Testis (tissue), 3 donors: ENCODE data around the gene TMEM175. TPM values are rescaled to one million over a fixed set of nuclear protein-coding genes. Genes with fewer than 3 reads are reported as not detected.

Experiments used
- DNase-seq: peaks from one replicate; pipeline ENCODE4 v3.0.0-alpha.2; 2019
- H3K27ac ChIP-seq, 2 donors: fragments of 200-600 bp; sonication (generic); one replicate each; pipeline ENCODE4 v1.5.1; 2019
- H3K27me3 ChIP-seq: fragments of 200-600 bp; sonication (generic); one replicate; pipeline ENCODE4 v1.5.1; 2019
- H3K36me3 ChIP-seq: fragments of 200-600 bp; sonication (generic); one replicate; pipeline ENCODE4 v1.5.1; 2017; ENCODE audit warnings: low read depth; ENCODE audit errors: missing control alignments
- H3K4me1 ChIP-seq: fragments of 200-600 bp; sonication (generic); one replicate; pipeline ENCODE4 v1.5.1; 2019
- H3K4me3 ChIP-seq, 2 donors: fragments of 200-600 bp; sonication (generic); one replicate each; pipeline ENCODE4 v1.5.1; 2017 to 2019
- H3K9me3 ChIP-seq: fragments of 200-600 bp; sonication (generic); one replicate; pipeline ENCODE4 v1.5.1; 2017
- POLR2A ChIP-seq: fragments of 450-650 bp; IDR thresholded peaks from one replicate; pipeline ENCODE4 v1.6.1; 2017; ENCODE audit warnings: antibody characterized with exemption, mild to moderate bottlenecking, moderate library complexity
- WGBS, 2 donors: methylation state at CpG; one replicate each; pipeline ENCODE4 v1.1.5; 2018; 5-methylcytosine and 5-hydroxymethylcytosine counted together
- intact Hi-C: fragments of 100-400 bp; cut with DNase I; formaldehyde crosslinking; loops from one replicate; pipeline ENCODE4 v1.15.1; 2023; ENCODE audit warnings: low total_unique reads
- polyA plus RNA-seq: library from polyadenylated mRNA; stranded (reverse); fragments of 350-450 nt; fragmentation: Illumina TruSeq; extraction: RNeasy Lipid Tissue Mini Kit (QIAGEN cat#74804); gene quantifications from one replicate; pipeline ENCODE4 v1.2.3, GENCODE V29; 2014; ENCODE audit warnings: low read depth, low replicate concordance; ENCODE audit not compliant: insufficient read depth
- total RNA-seq, 2 donors: library from RNA; depleted of rRNA; stranded (reverse); fragments of >200 nt; gene quantifications; one replicate each; pipeline ENCODE4 v1.2.3, GENCODE V29; 2016
- TF ChIP-seq, protein P1 (sequence below), 3 experiments: fragments of 450-650 bp in 2 of 3; fragments of 200-600 bp in 1 of 3; sonication (generic) in 1 of 3; IDR thresholded peaks; one replicate each; pipeline ENCODE4 v1.5.1; 2016 to 2019; ENCODE audit warnings: antibody characterized with exemption in 3 of 3, mild to moderate bottlenecking in 2 of 3, moderate library complexity in 1 of 3

Gene TMEM175
- total and polyA plus RNA-seq, 3 donors from 2014 or later, result 50.5 to 88.2 (median 69.2) TPM

DNA sequence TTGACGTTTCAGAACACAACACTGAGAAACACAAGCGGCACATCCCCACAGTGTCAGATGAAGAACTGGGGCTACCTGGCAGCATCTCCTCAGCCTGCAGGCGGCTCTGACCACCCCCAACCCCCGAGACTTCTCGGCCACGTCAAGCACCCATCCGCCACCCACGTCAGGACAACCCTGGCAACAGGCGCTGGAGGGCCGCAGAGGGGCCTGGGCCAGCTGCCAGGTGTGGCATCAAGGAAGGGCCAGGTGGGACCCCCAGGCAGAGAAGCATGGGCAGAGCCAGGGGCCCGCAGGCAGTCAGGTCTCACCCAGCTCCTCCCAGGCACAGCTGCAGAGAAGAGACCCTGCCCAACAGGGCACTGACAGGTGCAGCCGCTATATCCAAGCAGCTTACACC lies 22.4 kb upstream of the TMEM175 start:
- Histone ChIP-seq H3K36me3 (no peaks in the 10 kb centered on the region), H3K4me1 (peaks cover 19% of the 10 kb centered on the region), H3K27ac (no peak overlapping the region), H3K9me3 (no peaks in the 10 kb centered on the region), H3K27me3 (no peaks in the 10 kb centered on the region), H3K4me3 (no peak overlapping the region)
- DNase-seq, result no peak
- TF ChIP-seq, protein P1, sequence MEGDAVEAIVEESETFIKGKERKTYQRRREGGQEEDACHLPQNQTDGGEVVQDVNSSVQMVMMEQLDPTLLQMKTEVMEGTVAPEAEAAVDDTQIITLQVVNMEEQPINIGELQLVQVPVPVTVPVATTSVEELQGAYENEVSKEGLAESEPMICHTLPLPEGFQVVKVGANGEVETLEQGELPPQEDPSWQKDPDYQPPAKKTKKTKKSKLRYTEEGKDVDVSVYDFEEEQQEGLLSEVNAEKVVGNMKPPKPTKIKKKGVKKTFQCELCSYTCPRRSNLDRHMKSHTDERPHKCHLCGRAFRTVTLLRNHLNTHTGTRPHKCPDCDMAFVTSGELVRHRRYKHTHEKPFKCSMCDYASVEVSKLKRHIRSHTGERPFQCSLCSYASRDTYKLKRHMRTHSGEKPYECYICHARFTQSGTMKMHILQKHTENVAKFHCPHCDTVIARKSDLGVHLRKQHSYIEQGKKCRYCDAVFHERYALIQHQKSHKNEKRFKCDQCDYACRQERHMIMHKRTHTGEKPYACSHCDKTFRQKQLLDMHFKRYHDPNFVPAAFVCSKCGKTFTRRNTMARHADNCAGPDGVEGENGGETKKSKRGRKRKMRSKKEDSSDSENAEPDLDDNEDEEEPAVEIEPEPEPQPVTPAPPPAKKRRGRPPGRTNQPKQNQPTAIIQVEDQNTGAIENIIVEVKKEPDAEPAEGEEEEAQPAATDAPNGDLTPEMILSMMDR (IDR thresholded peaks at IDR 0.05), result no peak
- no peak for TF ChIP-seq POLR2A
- intact Hi-C loops, result no loop called here
- WGBS, 2 donors, result 87 to 94% methylated on average over 2 to 12 of the region's 12 CpGs

DNA sequence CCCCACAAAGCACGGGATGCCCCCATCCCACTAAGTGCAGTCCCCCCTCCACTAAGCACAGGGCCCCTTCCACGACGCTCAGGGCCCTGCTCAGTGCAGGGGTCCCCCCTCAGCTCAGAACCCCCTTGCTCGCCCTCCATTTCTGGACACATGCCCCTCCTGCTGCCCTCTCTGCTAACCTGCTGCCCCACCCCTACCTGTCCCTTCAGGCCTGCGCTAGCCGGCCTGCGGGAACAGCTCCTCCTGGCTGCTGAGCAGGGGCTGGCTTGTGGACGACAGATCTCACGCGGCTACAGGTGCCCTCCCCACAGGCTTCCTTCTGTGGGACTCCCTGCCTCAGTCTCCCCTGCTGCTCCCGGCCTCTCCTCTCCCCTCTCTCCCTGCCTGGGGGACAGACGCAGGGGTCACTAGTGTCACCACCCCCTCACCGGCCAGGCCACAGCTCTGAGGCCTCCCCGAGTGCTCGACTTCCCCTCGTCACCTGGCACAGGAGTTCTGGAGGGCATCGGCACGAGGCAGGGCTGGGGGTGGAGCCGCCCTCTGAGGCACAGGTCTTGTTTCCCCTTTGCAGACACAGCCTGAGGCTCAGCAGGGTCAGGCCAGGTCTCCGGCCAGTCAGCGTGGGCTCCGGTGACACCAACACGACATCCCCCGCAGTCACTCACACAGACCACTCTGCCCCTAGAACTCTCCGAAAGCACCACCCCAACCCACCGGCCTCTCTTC lies 21.7 kb upstream of the TMEM175 start:
- Histone ChIP-seq H3K27ac (no peak overlapping the region), H3K36me3 (no peaks in the 10 kb centered on the region), H3K27me3 (no peaks in the 10 kb centered on the region), H3K4me3 (no peak overlapping the region), H3K4me1 (peaks cover 23% of the 10 kb centered on the region), H3K9me3 (no peaks in the 10 kb centered on the region)
- DNase-seq, result no peak
- intact Hi-C loops, result no loop called here
- 95% methylated on average over 26 of the region's 26 CpGs for WGBS, 2 donors
- TF ChIP-seq POLR2A, result no peak
- TF ChIP-seq, protein P1 (IDR thresholded peaks at IDR 0.05), result no peak

DNA sequence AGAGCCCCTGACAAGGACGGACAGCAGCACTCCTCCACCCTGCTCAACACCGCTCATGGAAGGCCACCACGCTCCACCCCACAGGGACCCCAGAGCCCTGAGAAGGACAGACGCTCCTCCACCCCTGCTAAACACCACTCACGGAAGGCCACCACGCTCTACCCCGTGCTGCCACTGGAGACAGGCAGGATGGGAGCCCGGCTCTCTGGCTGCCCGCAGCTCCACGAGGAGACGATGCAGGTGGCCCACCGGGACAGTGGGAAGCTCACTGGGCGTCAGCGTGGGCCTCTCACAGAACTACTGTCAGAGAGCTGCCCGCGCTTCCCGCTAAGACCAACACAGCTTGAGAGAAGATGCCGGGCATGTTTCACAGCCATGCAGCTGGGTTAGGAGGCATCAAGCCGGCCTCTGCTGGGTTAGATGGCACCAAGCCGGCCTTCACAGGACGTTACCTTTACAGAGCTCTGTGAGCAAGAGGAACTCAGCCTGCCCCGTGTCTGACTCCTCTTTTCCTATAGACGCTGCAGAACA lies 21.0 kb upstream of the TMEM175 start:
- H3K4me1 ChIP-seq, result peaks cover 23% of the 10 kb centered on the region
- TF ChIP-seq, protein P1 (IDR thresholded peaks at IDR 0.05), result no peak
- no peak for TF ChIP-seq POLR2A
- no peaks in the 10 kb centered on the region for H3K36me3 ChIP-seq
- DNase-seq, result no peak
- H3K27me3 ChIP-seq, result no peaks in the 10 kb centered on the region
- intact Hi-C loops, result no loop called here
- 93 to 95% methylated on average over 22 to 23 of the region's 23 CpGs for WGBS, 2 donors
- H3K4me3 ChIP-seq, result no peak overlapping the region
- no peak overlapping the region for H3K27ac ChIP-seq
- H3K9me3 ChIP-seq, result no peaks in the 10 kb centered on the region

DNA sequence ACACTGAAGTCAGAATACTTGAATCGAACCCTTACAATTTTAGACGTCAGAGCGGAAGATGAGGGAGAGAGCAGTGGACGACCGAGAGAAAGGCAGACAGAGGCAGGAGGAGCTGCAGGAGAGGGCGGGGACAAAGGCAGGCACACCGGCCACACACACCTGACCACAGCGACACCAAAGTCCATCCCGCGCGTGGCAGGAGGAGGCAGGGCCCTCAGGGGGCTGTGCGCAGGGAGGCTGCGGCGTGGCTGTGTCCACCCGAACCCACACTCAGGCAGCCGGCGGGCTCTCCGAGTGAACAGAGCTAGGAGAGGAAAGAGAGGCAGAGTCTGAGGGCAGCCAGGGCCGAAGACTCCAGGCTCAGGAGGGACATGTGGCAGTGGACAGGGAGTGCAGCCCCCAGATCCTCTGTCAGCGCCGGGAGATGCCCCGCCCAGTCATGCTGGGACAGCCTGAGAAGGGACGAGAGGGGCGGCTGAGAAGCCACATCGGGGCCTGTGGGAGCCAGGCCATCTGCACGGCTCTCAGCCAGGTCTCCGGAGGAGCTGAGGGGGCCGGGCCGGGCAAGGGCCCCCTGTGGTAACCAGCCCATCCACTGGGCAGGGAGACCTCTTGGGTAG lies 20.3 kb upstream of the TMEM175 start:
- WGBS, 2 donors, result 70 to 93% methylated on average over 16 to 29 of the region's 29 CpGs
- no peaks in the 10 kb centered on the region for H3K36me3 ChIP-seq
- no peak for DNase-seq

More for the DNA sequence above, 20.3 kb upstream of the TMEM175 start:
- Histone ChIP-seq H3K27me3 (no peaks in the 10 kb centered on the region), H3K9me3 (no peaks in the 10 kb centered on the region), H3K27ac (peak overlapping the region; percentile 57 to 64), H3K4me3 (no peak overlapping the region), H3K4me1 (peaks cover 23% of the 10 kb centered on the region)
- intact Hi-C loops, result no loop called here
- no peak for TF ChIP-seq POLR2A
- TF ChIP-seq, protein P1 (IDR thresholded peaks at IDR 0.05), result no peak
